Measurements from ENCODE around the gene KIF4B. TPM values are rescaled to one million over a fixed set of nuclear protein-coding genes. Genes with fewer than 3 reads are reported as not detected.

Gene KIF4B
- total RNA-seq, 4 donors from 2014 or later, result not detected

- H3K4me3 ChIP-seq (replicated peaks in 1 of 3), result no peak overlapping the region
- no peaks in the 10 kb centered on the region for H3K9me3 ChIP-seq
- H3K27me3 ChIP-seq, result no peaks in the 10 kb centered on the region
- DNase-seq, result no peak
- intact Hi-C loops (cut with DNase I), result no loop called here
- 69 to 73% methylated on average over 6 of the region's 6 CpGs for WGBS, 2 donors
- no peaks in the 10 kb centered on the region for H3K4me1 ChIP-seq
- H3K27ac ChIP-seq, result no peak overlapping the region
- no peaks in the 10 kb centered on the region for H3K36me3 ChIP-seq
- TF ChIP-seq CTCF (IDR thresholded peaks at IDR 0.05) (no peak), POLR2A (IDR thresholded peaks at IDR 0.05) (no peak)
Observed at GRCh38 chr5:155064580-155064979, 51.0 kb downstream of the KIF4B start.

GRCh38 chr5:155066886-155067595 is 53.5 kb downstream of the KIF4B start:
- H3K4me1 ChIP-seq, result no peaks in the 10 kb centered on the region
- no peaks in the 10 kb centered on the region for H3K9me3 ChIP-seq
- intact Hi-C loops (cut with DNase I), result no loop called here
- no peaks in the 10 kb centered on the region for H3K27me3 ChIP-seq
- H3K4me3 ChIP-seq (replicated peaks in 1 of 3), result no peak overlapping the region
- no peak for TF ChIP-seq CTCF (IDR thresholded peaks at IDR 0.05)
- TF ChIP-seq POLR2A (IDR thresholded peaks at IDR 0.05), result no peak
- no peak for DNase-seq
- no peaks in the 10 kb centered on the region for H3K36me3 ChIP-seq
- H3K27ac ChIP-seq, result no peak overlapping the region
- 87 to 93% methylated on average over 9 of the region's 9 CpGs for WGBS, 2 donors

Other genes with a start within 250 kb of the KIF4B start
- 100 to 1,000 TPM in 1 of 4 donors, 10 to 100 TPM in 3; 47.0 to 148 (median 52.9) TPM for gene FAXDC2, start 163.2 kb upstream of the KIF4B start, total RNA-seq
- gene CNOT8, start 155.1 kb upstream of the KIF4B start, total RNA-seq, result 100 to 1,000 TPM in 1 of 4 donors, 10 to 100 TPM in 3; 70.3 to 123 (median 88.6) TPM
- 10 to 100 TPM; 13.6 to 20.1 (median 15.3) TPM for gene GEMIN5, start 75.5 kb upstream of the KIF4B start, total RNA-seq
- gene MRPL22, start 72.7 kb upstream of the KIF4B start, total RNA-seq, result 10 to 100 TPM in 3 of 4 donors, 1 to 10 TPM in 1; 9.2 to 31.8 (median 25.2) TPM